Suprapubic skin (tissue), 3 donors: ENCODE data around the gene RPS6KB1.

Experiments used
- CTCF ChIP-seq, 2 donors: fragments of 200-600 bp in 1 of 2; fragments of 450-650 bp in 1 of 2; sonication (generic) in 1 of 2; IDR thresholded peaks; one replicate each; pipeline ENCODE4 v1.5.1; 2016 to 2019; ENCODE audit warnings: antibody characterized with exemption in 2 of 2, mild to moderate bottlenecking in 1 of 2, moderate library complexity in 1 of 2
- POLR2A ChIP-seq, 2 donors: fragments of 450-650 bp; IDR thresholded peaks; one replicate each; pipeline ENCODE4 v1.6.1; 2017; ENCODE audit warnings: antibody characterized with exemption in 2 of 2, mild to moderate bottlenecking in 2 of 2, moderate library complexity in 2 of 2

GRCh38 chr17:59884861-59885260 lies 8.1 kb upstream of the RPS6KB1 start:
- TF ChIP-seq POLR2A (IDR thresholded peaks at IDR 0.05) (no peak), CTCF (IDR thresholded peaks at IDR 0.05) (no peak)
